GM19035 (cell line): Measurements from ENCODE around the gene ELF2.
"Not testable (repeated sequence)": the region's sequence is repeated elsewhere in the genome, so short reads cannot be mapped to it uniquely, and the experiment has no call there.

ENCODE experiments used
- ATAC-seq: cut with Tn5 transposase; IDR thresholded peaks from one replicate; pipeline ENCODE4 v1.9.1; 2021; ENCODE audit not compliant: unreplicated experiment

The ELF2 gene

DNA sequence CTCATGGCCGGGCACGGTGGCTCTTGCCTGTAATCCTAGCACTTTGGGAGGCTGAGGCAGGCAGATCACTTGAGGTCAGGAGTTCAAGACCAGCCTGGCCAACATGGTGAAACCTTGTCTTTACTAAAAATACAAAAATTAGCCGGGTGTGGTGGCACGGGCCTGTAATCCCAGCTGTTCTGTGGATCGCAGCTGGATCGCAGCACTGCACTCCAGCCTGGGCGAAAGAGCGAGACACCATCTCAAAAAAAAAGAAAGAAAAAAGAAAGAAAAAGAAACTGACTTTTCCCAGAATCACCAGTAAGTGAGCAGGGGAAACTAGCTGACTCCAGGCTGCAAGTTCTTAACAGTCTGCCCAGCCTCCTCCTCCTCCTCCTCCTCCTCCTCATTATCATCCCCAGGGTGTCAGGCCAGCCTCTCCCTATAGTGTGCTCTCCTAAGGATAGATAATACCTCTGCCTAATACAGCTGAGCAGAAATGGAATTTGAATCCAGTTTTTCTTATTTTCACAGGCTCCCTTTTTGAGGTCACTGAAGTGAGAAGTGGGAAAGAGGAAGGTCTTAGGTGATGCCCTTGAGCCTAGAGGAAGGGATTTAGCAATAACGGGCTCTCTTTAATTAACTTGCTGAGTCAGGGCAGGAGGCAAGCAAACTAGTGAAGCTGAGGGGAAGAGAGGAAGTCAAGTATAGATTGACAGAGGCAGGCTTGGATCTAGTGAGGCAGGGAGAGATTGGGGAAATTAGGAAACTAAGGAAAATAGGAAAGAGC, 11.8 kb upstream of the ELF2 start:
- no peak for ATAC-seq

DNA sequence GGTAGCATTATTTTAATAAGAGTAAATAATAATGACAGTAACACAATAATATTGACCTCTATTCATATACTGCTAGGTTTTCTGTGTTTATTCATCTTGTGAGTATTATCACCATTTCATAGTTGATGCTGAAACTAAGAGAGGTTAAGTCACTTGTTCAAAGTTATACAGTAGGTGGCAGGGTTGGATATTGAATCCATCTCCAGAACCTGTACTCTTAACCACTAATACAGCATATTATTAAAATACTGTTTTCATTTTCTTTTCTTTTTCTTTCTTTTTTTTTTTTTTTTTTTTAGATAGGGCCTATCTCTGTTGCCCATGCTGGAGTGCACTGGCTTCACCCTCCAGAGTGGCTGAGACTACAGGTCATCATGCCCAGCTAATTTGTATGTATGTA, 7.1 kb upstream of the ELF2 start:
- no peak for ATAC-seq

DNA sequence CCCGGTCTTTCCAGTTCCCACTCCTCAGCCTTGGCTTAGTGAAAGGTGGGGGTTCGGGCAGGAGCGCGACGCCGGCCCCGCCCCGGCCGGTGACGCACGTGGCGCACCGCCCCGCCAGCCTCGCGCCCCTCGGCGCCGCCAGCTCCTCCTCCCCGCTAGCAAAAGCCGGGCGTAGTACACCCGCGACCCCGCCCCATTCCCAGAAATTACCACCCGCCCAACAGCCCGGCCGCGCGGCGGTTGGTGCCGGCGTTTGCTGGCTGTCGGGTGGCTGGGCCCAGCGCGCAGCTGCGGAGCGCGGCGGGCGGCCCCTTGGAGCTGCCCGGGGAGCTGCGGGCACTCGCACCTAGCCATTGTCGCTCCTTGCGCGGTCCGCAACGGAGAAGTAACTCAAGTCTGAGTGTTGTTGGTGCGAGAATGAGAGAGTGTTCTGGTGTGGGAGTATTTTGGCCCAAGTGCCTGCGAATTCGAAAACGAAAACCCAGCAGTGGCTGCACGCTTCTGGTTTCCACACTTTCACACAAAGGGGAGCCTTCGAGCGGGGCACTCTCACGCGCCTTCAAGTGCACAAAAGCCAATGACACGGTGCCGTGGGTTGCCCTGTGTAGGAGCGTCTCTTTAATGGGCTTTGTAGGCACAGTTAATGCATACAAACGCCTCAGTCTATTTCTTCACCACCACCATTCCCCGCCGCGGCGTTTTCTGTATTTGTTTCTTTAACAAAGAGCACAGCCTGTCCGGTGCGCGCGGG, 1.0 kb upstream of the ELF2 start:
- ATAC-seq = peak; percentile 65

DNA sequence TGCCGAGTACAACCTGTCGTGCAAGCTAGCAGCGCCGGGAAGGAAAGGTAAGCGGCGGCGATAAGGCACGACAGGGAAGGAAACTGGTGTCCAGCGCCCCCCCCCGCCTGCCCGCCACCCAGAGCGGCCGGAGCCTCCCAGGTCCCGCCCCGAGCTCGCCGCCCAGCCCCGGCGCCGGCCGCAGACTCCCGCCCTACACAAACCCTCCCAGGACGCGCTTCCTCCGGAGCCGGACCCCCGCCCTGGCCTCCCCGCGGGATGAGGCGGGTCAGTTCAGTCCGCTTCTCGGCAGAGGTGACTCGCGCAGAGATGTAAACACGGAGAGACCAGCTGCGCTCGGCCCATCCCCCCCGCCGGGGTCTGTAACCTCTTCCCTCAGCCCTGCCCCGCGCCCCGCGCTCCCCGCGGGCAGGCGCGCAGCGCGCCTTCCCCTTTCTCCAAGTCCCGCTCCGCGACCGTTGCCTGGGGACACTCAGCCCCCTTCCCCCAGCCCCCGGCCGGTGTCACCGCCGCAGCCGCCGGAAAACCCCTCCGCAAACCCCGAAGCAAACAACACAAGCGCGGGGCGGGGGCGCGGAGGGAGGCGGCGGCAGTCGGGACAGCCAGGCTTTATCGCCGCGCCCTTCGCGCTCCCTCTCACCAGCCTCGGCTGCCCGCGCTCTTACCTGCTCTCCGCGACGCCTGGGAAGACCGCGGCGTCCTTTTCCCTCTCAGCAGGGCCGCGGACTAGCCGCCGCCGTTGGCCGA, 543 bp downstream of the ELF2 start:
- ATAC-seq = peak; percentile 25

DNA sequence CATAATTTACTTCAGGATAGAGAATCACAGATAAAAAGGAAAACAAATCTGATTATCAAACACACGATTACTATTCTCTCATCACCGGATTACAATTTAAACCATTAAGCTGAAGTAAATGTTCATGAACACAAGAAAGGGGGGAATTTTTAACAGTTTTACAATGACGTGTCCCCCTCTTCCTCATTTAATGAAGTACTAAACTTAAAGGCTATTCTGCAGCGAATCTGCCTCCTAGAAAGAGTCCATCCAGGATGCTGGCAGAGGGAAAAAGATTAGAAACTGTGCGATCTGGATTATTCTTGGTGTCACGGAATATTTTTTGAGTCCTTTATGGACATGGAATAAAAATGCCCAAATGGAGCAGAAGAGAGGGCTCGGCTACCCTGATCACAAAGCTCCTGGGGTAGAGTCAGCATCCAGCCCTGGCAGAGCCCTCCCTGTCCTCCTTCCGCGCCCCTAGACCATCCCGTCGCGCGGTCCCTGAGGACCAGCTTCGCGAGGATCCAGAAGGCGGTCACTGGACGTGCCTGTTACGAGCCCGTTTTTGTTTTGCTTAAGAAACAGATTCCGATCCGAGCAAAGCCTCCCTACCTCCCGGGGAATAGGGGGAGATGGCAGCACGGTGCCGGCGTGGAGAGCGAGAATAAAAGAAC, 1.2 kb downstream of the ELF2 start:
- ATAC-seq = no peak

DNA sequence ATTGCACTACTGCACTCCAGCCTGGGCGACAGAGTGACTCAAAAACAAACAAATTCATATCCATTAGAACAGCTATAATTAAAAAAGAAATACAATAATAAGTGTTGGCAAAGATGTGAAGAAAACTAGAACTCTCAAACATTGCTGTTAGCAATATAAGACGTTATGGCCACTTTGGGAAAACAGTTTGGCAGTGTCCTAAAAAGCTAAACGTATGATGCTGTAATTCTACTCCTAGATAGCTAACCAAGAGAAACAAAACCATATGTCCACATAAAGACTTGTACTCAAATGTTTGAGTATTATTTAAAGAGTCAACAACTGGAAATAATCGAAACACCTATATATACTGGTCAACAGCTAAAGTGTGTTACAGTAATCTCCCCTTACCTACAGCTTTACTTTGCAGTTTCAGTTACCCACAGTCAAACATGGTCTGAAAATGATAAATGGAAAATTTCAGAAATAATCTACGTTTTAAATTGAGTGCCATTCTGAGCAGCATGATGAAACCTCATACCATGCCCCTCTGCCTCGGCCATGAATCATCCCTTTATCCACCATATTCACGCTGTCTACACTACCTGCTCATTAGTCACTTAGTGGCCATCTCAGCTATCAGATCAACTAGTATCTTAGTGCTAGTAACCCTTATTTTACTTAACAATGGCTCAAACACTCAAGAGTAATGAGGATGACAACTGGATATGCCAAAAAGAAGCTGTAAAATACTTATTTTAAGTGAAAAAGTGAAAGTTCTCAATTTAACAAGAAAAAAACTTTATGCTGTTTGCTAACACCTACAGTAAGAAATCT, 4.9 kb downstream of the ELF2 start:
- no peak for ATAC-seq

DNA sequence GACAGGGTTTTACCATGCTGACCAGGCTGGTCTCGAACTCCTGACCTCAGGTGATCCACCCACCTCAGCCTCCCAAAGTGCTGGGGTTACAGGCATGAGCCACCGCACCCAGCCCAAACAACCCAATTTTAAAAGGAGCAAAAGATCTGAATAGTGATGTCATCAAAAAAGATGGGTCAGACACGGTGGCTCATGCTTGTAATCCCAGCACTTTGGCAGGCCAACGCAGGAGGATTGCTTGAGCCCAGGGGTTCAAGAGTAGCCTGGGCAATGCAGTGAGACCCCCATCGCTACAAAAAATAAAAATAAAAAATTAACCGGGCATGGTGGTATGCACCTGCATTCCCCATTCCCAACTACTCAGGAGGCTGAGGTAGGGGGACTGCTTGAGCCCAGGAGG, 6.1 kb downstream of the ELF2 start:
- no peak for ATAC-seq

DNA sequence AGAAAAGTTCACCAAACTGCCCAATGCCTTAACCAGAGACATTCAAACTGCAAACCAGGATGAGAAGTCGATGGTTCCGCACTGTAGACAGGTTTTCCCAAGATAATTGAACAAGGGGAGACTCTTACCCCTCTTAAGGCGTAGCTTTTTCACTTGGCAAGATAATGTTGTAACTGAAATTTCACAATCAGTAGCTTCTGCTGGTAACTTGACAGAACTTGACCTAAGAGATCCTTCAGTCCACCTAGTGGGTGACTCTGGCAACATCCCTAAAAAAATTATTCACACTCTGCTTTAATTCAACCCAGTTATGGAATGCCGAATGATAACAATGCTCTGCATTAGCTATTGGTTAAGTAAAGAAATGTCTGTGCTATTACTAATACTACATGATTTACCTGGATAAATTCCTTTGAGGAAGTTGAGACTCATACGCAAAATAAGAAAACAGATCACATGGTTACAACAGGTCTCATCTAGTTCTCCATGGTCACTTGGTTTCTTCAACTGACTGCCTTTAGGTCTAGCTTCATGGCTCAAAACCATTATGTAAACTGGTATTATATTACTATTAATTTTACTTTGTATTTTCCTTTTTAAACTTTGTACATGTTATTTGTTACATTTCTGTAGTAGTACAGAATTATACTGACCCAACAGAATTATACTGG, 9.1 kb downstream of the ELF2 start:
- ATAC-seq = no peak

DNA sequence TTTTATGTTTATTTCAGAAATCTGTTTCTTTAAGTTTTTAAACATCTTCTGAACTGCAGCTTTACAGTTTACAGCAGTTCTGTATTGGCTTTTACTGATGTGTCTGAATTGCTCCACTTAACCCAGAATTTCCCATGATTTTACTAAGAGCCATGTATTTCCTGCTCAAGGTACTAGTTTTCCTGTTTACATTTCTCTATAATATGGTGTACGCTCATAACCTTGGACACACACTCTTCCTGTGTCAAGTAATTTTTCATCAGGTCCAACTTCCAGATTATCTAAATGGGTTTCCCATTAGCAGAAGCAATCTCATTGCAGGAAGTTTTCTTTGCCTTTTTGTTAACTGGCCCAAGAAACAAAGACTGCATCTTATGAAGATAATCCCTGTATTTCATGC, 12.3 kb downstream of the ELF2 start:
- ATAC-seq = no peak

DNA sequence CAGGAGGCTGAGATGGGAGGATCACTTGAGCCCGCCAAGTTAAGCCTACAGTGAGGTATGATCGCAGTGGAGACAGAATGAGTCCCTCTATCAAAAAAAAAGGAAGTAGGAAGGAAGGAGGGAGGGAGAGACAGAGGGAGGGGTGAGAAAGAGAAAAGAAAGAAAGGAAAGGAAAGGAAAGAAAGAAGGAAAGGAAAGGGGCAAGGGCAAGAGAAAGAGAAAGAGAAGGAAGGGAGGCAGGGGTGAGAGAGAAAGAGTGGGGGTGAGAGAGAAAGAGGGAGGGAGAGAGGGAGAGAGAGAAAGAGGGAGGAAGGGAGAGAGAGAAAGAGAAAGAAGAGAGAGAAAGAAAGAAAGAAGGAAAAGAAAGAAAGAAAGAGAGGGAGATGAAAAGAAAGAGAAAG, 13.2 kb downstream of the ELF2 start:
- no peak for ATAC-seq

DNA sequence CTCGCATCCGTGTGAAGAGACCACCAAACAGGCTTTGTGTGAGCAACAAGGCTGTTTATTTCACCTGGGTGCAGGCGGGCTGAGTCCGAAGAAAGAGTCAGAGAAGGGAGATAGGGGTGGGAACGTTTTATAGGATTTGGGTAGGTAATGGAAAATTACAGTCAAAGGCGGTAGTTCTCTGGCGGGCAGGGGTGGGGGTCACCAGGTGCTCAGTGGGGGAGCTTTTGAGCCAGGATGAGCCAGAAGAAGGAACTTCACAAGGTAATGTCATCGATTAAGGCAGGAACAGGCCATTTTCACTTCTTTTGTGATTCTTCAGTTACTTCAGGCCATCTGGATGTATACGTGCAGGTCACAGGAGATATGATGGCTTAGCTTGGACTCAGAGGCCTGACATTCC, 19.0 kb downstream of the ELF2 start:
- ATAC-seq = not testable (repeated sequence)

DNA sequence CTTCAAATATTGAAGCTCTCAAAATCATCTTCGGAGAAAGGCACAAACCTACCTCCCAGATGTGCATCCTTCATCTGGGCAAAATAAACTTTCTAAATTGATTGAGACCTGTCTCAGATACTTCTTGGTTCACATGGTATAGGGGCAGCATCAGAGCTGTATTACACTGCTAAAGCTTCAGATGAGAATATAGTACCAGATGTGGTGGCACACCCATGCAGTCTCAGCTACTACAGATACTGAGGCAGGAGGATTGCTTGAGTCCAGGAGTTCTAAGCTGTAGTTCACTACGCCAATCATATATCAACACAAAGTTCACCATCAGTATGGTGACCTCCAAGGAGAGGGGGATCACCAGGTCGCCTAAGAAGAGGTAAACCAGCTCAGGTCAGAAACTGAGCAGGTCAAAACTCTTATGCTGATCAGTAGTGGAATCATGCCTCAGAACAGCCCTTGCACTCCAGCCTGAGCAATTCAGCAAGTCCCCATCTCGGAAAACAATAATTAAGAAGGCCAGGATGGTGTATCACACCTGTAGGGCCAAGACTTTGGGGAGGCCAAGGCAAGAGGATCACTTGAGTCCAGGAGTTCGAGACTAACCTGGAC, 22.0 kb downstream of the ELF2 start:
- ATAC-seq = no peak

DNA sequence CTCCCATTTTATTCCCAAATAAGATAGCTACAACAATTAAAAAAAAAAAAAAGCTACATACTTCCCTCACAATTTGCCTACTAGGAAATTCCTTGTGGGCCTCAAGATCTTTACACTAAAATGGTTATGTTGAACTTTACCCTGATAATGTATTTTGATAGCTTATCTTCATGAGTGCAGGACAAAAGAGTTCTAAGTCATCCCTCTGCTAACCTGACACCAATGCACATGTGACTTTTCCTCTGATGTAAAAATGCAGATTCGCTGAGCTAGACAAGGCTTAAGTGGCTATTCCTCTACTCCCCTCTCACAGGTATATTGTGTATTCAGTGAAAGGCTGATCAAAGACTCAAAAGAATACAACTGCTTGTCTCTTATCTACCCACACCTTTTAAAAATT, 22.5 kb downstream of the ELF2 start:
- ATAC-seq = no peak

DNA sequence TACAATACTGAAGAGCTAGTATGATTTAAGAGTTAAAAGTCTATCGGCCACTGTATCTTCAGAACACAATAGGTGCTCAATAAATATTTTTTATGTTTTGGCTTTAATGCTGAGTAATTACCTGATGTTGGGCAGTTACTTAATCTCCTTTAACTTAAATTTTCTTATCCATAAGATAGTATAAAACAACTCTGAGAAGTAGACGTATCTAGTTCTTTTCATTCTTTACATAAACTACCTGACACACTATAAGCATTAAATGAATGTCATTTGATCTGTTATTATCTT, 22.9 kb downstream of the ELF2 start:
- ATAC-seq = no peak

DNA sequence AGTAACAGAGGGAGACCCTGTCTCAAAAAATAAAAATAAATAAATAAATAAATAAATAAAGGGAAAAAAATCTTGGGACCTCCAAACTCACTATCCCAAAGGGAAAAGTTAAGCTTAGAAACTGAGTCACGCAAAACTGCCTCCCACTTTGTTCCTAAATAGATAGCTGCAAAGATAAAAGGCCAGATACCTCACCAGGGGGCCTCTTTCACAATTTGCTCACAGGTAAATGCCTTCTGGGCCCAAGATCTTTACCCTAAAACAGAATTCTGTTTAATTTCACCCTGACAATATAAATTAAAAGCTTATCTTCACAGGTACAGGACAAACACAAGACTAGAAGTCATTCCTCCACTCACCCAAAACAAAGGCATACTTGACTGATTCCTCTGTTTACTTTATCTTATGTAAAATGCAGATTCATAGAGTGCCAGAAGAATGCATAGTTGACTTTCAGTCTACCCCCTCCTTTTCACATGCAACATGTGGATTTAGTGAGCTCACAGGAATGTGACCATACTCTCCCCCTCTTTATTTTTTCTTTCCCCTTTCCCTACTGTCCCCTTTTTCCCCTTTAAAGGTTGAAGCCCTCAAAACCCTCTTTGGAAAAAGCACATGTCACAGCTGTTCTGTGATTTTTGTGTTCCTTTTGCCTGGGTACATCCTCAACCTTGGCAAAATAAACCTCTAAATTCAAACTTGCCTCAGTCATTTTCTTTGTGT, 23.4 kb downstream of the ELF2 start:
- ATAC-seq = no peak

DNA sequence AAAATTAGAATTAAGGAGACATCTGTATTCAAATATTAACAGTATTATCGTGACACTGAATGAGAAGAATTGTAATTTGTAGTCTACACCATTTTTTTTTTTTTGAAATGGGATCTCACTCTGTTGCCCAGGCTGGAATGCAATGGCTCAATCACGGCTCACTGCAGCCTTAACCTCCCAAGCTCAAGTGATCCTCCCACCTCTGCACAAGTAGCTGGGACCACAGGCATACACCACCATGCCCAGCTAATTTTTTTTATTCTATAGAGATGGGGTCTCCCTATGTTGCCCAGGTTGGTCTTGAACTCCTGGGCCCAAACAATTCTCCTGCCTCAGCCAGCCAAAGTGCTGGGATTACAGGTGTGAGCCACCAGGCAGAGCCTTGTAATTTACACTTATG, 24.8 kb downstream of the ELF2 start:
- no peak for ATAC-seq

DNA sequence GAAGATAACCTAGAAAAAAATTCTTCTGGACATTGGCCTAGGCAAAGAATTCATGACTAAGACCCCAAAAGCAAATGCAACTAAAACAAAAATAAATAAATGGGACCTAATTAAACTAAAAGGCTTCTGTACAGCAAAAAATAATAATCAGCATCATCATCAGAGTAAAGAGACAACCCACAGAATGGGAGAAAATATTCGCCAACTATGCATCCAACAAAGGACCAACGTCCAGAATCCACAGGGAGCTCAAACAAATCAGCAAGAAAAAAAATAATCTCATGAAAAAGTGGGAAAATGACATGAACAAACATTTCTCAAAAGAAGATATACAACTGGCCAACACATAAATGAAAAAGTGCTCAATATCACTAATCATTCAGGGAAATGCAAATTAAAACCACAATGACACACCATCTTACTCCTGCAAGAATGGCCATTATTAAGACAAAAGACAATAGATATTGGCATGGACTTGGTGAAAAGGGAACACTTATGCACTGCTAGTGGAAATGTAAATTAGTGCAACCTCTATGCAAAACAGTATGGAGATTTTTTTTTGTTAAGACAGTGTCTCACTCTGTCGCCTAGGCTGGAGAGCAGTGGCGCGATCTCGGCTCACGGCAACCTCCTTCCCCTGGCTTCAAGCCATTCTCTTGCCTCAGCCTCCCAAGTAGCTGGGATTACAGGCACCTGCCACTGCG, 29.9 kb downstream of the ELF2 start:
- no peak for ATAC-seq

DNA sequence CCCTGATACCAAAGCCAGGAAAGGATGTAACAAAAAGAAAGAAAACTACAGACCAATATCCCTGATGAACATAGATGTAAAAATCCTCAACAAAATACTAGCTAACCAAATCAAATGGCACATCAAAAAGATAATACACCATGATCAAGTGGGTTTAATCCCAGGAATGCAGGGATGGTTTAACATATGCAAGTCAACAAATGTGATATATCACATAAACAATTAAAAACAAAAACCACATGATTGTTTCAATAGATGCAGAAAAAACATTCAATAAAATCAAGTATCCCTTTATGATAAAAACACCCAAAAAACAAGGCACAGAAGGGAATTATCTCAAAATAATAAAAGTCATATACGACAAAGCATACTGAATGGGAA, 31.5 kb downstream of the ELF2 start:
- no peak for ATAC-seq
